Activated B cell treated with CpG ODN at 0.5 μM for 24 hours (primary cell): ENCODE measurements around the gene SLC10A7. TPM values are rescaled to one million over a fixed set of nuclear protein-coding genes. Genes with fewer than 3 reads are reported as not detected.

Source experiments
- ATAC-seq: fragments of 200-7000 bp; cut with Tn5 transposase; one replicate; pipeline ENCODE4 v1.10.0; 2021; ENCODE audit warnings: low read depth, mild to moderate bottlenecking, moderate library complexity
- CTCF ChIA-PET: fragments of 350-600 bp; sonication (Branson Sonifier 250); formaldehyde crosslinking; loops from one replicate; lab custom pipeline; 2021; ENCODE audit warnings: antibody characterized with exemption; lab: Charles Lee
- POLR2A ChIA-PET: fragments of 350-600 bp; sonication (Branson Sonifier 250); formaldehyde crosslinking; loops from one replicate; lab custom pipeline; 2021; ENCODE audit warnings: antibody characterized with exemption; lab: Charles Lee
- DNase-seq: peaks from one replicate; pipeline ENCODE4 v3.0.0; 2022
- H3K27ac Mint-ChIP-seq: one replicate; pipeline ENCODE4 v1.8.0; 2020; ENCODE audit warnings: mixed read lengths
- H3K27me3 Mint-ChIP-seq: one replicate; pipeline ENCODE4 v1.8.0; 2021; ENCODE audit warnings: mixed read lengths
- H3K36me3 Mint-ChIP-seq: one replicate; pipeline ENCODE4 v1.8.0; 2021; ENCODE audit warnings: low read depth, mixed read lengths
- H3K4me1 Mint-ChIP-seq: one replicate; pipeline ENCODE4 v1.8.0; 2021; ENCODE audit warnings: mixed read lengths
- H3K4me3 Mint-ChIP-seq: one replicate; pipeline ENCODE4 v1.8.0; 2020; ENCODE audit warnings: mild to moderate bottlenecking, mixed read lengths
- H3K9me3 Mint-ChIP-seq: one replicate; pipeline ENCODE4 v1.8.0; 2020; ENCODE audit warnings: mixed read lengths
- intact Hi-C: fragments of 100-400 bp; cut with micrococcal nuclease; formaldehyde crosslinking; loops from one replicate; pipeline ENCODE4 v1.15.1; 2024
- total RNA-seq: library from RNA; stranded (reverse); gene quantifications from 2 replicates; pipeline ENCODE4 v1.2.3, GENCODE V29; 2022
- TF ChIP-seq, protein P1 (sequence below): fragments of 200-600 bp; IDR thresholded peaks from one replicate; pipeline ENCODE4 v1.8.0; 2022; ENCODE audit warnings: antibody characterized with exemption, mild to moderate bottlenecking

The SLC10A7 gene
- total RNA-seq, 1 donor from 2014 or later: 16.3 TPM

DNA sequence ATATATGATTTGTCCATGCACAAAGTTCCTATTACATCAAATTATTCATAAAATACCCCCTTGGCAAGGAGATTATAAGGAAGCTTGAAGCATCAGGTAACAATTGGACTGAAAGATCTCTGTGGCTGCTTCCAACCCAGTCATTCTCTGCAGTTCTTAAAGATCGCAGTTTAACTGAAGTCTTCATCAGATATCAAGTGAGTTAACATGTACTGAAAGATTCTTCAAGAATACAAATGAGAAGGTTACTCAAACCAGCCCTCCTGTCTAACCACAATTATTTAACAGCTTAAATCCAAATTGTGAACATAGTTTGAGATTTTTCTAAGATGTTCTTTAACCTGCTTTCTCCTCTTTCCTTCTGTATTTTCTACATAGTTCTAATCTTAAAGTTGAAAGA lies 56.1 kb downstream of the SLC10A7 start:
- ATAC-seq: no peak
- no peaks in the 10 kb centered on the region for H3K9me3 Mint-ChIP-seq
- H3K36me3 Mint-ChIP-seq: no peaks in the 10 kb centered on the region
- intact Hi-C loops: no loop called here
- no peaks in the 10 kb centered on the region for H3K4me1 Mint-ChIP-seq
- POLR2A ChIA-PET: no interaction called here
- TF ChIP-seq, protein P1, sequence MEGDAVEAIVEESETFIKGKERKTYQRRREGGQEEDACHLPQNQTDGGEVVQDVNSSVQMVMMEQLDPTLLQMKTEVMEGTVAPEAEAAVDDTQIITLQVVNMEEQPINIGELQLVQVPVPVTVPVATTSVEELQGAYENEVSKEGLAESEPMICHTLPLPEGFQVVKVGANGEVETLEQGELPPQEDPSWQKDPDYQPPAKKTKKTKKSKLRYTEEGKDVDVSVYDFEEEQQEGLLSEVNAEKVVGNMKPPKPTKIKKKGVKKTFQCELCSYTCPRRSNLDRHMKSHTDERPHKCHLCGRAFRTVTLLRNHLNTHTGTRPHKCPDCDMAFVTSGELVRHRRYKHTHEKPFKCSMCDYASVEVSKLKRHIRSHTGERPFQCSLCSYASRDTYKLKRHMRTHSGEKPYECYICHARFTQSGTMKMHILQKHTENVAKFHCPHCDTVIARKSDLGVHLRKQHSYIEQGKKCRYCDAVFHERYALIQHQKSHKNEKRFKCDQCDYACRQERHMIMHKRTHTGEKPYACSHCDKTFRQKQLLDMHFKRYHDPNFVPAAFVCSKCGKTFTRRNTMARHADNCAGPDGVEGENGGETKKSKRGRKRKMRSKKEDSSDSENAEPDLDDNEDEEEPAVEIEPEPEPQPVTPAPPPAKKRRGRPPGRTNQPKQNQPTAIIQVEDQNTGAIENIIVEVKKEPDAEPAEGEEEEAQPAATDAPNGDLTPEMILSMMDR: no peak
- no peak for DNase-seq
- H3K27ac Mint-ChIP-seq: no peak overlapping the region
- no peak overlapping the region for H3K4me3 Mint-ChIP-seq
- CTCF ChIA-PET: no interaction called here
- no peaks in the 10 kb centered on the region for H3K27me3 Mint-ChIP-seq

DNA sequence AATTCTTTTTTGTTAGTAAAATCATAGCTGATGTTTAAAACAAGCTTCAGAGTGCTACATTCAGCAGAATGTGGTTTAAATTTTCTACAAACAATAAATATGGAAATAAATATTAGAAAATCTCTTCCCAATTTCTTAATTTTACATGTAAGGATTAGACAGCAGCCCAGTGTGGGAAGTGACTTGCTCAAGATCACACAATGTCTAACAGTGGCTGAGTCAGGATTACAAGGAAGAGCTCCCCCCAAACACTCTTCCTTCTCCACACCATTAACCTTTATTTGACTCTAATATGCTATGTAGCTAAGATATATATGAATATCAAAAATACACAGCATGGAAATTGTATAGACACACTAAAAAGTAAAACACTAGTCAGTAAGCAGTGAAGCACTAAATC lies 59.5 kb downstream of the SLC10A7 start:
- CTCF ChIA-PET: no interaction called here
- Mint-ChIP-seq H3K4me3 (no peak overlapping the region), H3K27ac (no peak overlapping the region), H3K27me3 (no peaks in the 10 kb centered on the region), H3K36me3 (peaks cover 10% of the 10 kb centered on the region), H3K9me3 (peaks cover 7% of the 10 kb centered on the region), H3K4me1 (peaks cover 7% of the 10 kb centered on the region)
- intact Hi-C loops: no loop called here
- no peak for DNase-seq
- ATAC-seq: no peak
- POLR2A ChIA-PET: interaction anchor here (0.7 kb wide), 1 partner anchor 17 kb away, joined by 6 read pairs; no protein-coding TSS in a partner anchor
- TF ChIP-seq, protein P1: no peak

DNA sequence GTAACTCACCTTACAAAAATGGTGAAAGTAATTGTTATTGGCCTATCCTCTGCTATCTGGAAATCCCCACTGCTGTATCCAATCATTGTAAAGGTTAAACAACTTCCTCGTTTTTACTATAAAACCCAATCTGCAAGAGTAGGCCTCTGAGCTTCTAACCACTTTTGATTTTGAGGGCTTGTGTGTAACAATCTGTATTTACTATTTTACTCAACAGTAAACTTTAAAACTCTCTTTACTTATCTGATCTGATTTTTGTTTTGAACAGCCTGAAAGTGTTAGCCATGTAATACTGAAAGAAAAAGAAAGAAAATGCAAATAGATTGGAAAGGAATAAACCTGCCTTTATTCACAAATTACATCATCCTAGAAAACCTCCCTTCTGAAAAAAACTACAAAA lies 63.1 kb downstream of the SLC10A7 start:
- peaks cover 7% of the 10 kb centered on the region for H3K9me3 Mint-ChIP-seq
- H3K27me3 Mint-ChIP-seq: no peaks in the 10 kb centered on the region
- POLR2A ChIA-PET: no interaction called here
- TF ChIP-seq, protein P1: no peak
- peaks cover 10% of the 10 kb centered on the region for H3K36me3 Mint-ChIP-seq
- CTCF ChIA-PET: no interaction called here
- no peak overlapping the region for H3K4me3 Mint-ChIP-seq
- DNase-seq (no peak), ATAC-seq (peak; percentile 94)
- peaks cover 7% of the 10 kb centered on the region for H3K4me1 Mint-ChIP-seq
- intact Hi-C loops: no loop called here
- peak overlapping the region; percentile 86 for H3K27ac Mint-ChIP-seq

DNA sequence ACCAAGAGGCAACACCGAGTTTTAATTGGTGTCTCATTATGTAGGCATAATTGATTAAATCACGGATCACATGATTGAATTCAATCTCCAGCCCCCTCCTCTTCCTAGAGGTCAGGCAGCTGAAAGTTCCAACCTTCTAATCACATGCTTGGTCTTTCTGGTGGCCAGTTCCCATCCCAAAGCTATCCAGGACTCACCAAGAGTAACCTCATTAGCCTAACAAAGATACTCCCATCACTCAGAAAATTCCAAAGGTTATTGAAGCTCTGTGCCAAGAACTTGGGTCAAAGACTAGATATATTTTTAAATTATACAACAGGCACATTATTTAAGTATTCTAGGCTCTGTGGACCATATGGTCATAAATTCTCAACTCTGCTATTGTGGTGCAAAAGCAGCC lies 65.1 kb downstream of the SLC10A7 start:
- Mint-ChIP-seq H3K36me3 (peaks cover 10% of the 10 kb centered on the region), H3K9me3 (peaks cover 7% of the 10 kb centered on the region), H3K27ac (no peak overlapping the region), H3K4me1 (peaks cover 11% of the 10 kb centered on the region), H3K27me3 (no peaks in the 10 kb centered on the region), H3K4me3 (no peak overlapping the region)
- CTCF ChIA-PET: no interaction called here
- DNase-seq (no peak), ATAC-seq (no peak)
- POLR2A ChIA-PET: no interaction called here
- TF ChIP-seq, protein P1: no peak
- intact Hi-C loops: no loop called here

DNA sequence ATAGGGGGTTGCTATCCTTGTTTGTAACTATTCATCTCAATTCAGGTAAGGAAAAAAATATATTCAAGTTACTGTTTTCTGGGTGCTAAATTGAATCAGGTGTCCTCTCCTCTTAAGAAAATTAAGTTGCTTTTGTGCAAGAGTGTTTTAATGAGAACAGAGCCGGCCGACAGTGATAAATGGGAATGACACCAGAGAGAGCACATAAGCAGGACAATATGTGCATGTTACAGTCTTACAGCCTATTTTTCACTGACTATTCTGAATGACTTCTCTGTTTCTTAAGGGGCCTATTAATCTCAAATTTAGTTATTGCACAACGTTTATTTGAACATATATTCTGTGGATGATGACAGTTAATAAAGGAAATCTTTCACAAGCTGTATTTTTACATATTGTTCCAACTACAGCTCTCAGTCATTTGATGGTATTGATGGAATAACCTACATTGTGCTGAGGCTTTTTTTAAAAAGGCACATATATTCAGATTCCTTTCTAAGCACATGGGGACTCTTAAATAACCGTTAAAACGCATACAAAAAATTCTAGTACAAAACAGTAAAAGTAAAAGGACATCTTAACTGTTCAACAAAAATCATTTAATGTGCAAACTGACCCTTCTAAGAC lies 68.4 kb downstream of the SLC10A7 start:
- peaks cover 8% of the 10 kb centered on the region for H3K9me3 Mint-ChIP-seq
- ATAC-seq: no peak
- DNase-seq: no peak
- H3K4me3 Mint-ChIP-seq: no peak overlapping the region
- TF ChIP-seq, protein P1: no peak
- H3K4me1 Mint-ChIP-seq: peaks cover 25% of the 10 kb centered on the region
- intact Hi-C loops: no loop called here
- H3K36me3 Mint-ChIP-seq: peaks cover 2% of the 10 kb centered on the region
- POLR2A ChIA-PET: no interaction called here
- no peaks in the 10 kb centered on the region for H3K27me3 Mint-ChIP-seq
- no peak overlapping the region for H3K27ac Mint-ChIP-seq
- CTCF ChIA-PET: no interaction called here
